C4-2B (cell line): ENCODE data around the gene RETN.

Source experiments
- ZFX ChIP-seq: fragments of 450-650 bp; IDR thresholded peaks from 2 replicates; pipeline ENCODE4 v1.6.1; 2017
- TF ChIP-seq, protein P1 (sequence below): fragments of 450-650 bp; conservative IDR thresholded peaks from 2 replicates; pipeline ENCODE4 v1.5.1; 2017; ENCODE audit warnings: mild to moderate bottlenecking

DNA sequence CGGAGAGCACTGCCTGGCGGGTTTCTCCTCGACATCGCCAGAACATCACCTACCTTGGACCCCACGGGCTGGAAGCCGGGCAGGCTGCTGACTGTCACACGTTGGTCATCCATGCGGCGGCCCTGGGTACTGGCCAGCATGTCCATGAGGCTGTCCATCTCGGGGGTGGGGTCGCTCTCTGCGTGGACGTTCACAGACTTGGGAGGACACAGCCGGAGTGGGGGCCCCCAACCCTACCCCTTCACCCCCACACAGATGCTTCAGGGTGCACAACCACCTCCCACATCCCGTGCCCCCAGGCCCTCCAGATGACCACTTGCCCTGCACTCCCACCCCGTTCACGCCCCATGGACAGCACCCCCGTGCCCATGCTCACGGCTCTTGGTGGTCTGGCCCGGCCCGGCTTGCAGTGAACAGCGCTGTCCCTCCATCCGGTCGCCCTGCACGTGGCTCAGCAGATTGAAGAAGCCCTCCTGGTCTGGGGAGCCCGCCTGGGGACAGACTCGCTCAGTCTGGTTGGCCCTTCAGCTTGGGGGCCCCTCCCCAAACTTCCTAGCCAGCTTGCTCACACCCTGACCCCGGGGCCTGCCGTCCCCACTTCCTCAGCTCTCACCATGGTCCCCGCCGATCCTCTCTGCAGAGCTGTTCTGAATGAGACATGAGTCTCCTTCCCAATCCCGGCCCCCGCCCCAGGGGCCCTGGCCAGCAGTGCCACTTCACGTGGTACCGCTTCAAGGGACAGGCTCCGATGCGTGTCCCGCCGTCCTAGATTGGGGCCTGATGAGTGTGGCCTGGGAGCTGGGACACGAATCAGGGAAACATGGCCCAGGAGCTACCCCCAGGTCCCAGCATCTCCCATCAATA, 36.3 kb upstream of the RETN start:
- TF ChIP-seq, protein P1, sequence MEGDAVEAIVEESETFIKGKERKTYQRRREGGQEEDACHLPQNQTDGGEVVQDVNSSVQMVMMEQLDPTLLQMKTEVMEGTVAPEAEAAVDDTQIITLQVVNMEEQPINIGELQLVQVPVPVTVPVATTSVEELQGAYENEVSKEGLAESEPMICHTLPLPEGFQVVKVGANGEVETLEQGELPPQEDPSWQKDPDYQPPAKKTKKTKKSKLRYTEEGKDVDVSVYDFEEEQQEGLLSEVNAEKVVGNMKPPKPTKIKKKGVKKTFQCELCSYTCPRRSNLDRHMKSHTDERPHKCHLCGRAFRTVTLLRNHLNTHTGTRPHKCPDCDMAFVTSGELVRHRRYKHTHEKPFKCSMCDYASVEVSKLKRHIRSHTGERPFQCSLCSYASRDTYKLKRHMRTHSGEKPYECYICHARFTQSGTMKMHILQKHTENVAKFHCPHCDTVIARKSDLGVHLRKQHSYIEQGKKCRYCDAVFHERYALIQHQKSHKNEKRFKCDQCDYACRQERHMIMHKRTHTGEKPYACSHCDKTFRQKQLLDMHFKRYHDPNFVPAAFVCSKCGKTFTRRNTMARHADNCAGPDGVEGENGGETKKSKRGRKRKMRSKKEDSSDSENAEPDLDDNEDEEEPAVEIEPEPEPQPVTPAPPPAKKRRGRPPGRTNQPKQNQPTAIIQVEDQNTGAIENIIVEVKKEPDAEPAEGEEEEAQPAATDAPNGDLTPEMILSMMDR = no peak
- TF ChIP-seq ZFX = no peak
